GM10248 (cell line): ENCODE measurements around the gene GJD2.

Source experiments
- CTCF ChIA-PET: fragments of 300-600 bp; sonication (Branson Sonifier 250); formaldehyde crosslinking; extraction: SDS; loops from one replicate; lab custom pipeline; 2021; ENCODE audit warnings: antibody characterized with exemption; lab: Yijun Ruan, JAX
- POLR2A ChIA-PET: fragments of 350-650 bp; sonication (Branson Sonifier 250); formaldehyde crosslinking; extraction: SDS; loops from one replicate; lab custom pipeline; 2020; ENCODE audit warnings: antibody characterized with exemption; lab: Yijun Ruan, JAX
- DNase-seq: peaks from one replicate; pipeline ENCODE4 v3.0.0; 2012; ENCODE audit errors: extremely low spot score
- TF ChIP-seq, protein P1 (sequence below): IDR thresholded peaks from 2 replicates; pipeline ENCODE4 v1.5.1; 2012; ENCODE audit warnings: mild to moderate bottlenecking, low read depth; ENCODE audit errors: extremely low read depth, missing control alignments, control extremely low read depth

GJD2 gene

GRCh38 chr15:34796847-34797435, 42.1 kb upstream of the GJD2 start:
- ChIA-PET POLR2A (no interaction called here), CTCF (no interaction called here)
- DNase-seq, result no peak
- TF ChIP-seq, protein P1, sequence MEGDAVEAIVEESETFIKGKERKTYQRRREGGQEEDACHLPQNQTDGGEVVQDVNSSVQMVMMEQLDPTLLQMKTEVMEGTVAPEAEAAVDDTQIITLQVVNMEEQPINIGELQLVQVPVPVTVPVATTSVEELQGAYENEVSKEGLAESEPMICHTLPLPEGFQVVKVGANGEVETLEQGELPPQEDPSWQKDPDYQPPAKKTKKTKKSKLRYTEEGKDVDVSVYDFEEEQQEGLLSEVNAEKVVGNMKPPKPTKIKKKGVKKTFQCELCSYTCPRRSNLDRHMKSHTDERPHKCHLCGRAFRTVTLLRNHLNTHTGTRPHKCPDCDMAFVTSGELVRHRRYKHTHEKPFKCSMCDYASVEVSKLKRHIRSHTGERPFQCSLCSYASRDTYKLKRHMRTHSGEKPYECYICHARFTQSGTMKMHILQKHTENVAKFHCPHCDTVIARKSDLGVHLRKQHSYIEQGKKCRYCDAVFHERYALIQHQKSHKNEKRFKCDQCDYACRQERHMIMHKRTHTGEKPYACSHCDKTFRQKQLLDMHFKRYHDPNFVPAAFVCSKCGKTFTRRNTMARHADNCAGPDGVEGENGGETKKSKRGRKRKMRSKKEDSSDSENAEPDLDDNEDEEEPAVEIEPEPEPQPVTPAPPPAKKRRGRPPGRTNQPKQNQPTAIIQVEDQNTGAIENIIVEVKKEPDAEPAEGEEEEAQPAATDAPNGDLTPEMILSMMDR, result no peak

DNA sequence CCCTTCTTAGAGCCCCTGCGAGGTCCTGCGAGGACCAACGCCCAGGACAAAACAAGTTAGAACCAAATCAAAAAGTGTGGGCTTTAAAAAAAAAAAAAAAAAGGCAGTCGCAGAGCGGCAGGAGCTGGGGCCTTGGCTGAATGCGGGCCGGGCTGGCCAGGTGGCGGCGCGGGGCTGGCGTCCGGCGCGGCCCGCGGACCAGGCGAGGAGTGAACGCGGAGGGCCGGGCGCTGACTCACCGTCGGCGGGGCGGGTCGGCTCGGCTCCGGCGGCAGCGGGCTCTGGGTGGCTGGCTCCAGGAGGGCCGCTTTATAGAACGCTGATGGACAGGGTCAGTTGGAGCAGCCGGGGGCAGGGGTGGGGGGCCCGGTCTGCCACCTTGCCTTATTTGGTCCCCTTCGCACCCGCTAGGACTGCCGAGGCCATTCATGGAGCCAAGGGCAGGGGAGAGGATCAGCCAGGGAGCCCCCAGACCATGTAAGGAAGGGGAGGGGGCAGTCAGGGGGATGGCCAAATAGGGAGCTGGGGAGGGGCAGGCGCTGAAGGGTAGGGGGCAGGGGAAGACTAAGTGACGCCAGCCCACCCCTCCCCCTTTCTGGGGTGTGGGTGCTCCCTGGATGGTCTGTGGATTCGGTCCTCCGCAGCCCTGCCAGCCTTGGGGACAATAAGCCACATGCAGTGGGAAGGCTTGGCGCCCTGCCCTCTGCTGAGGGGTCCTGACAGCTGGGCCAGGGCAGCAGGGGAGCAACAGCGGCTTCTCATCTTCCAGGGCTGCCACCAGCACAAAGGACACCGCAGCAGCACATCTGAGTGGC, 40.7 kb upstream of the GJD2 start, which contains the start of gene ACTC1:
Gene ACTC1, minus strand, starts transcription at position 283 of the 815 bp plus-strand sequence. CDS start 741 bp downstream, outside the sequence.
- CTCF ChIA-PET, result no interaction called here
- no peak for DNase-seq
- TF ChIP-seq, protein P1, result no peak
- POLR2A ChIA-PET, result no interaction called here

- CTCF ChIA-PET, result no interaction called here
- POLR2A ChIA-PET, result no interaction called here
Measured at GRCh38 chr15:34794590-34795206, 39.9 kb upstream of the GJD2 start.

DNA sequence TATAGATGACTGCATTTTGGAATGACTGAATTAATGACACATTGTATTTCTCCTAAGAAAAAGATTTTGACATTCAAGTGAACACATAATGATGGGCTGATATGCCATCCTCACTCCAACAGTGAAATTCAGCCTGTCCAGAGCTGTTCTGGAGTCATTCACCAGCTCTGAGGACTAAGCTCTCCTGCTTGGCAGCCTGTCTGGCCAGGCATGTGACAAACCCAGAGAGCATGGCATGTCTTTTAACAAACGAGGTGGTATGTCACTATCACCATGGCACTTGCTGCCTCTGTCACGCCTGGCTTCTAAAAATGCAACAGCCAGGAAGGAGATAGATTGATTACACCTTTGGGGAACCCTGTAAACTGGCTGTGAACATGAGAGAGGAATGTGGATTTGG, 39.1 kb upstream of the GJD2 start:
- DNase-seq, result no peak
- POLR2A ChIA-PET, result no interaction called here
- TF ChIP-seq, protein P1, result no peak
- CTCF ChIA-PET, result no interaction called here

More at GRCh38 chr15:34794590-34795206, 39.9 kb upstream of the GJD2 start:
- DNase-seq, result no peak
- TF ChIP-seq, protein P1, result no peak

- ChIA-PET CTCF (no interaction called here), POLR2A (no interaction called here)
- TF ChIP-seq, protein P1, result no peak
- DNase-seq, result no peak
Measured at GRCh38 chr15:34793071-34793470, 38.3 kb upstream of the GJD2 start.

GRCh38 chr15:34791701-34792100, 36.9 kb upstream of the GJD2 start:
- no peak for DNase-seq
- CTCF ChIA-PET, result interaction anchor here (1.4 kb wide), 1 partner anchor 10 kb away, joined by 6 read pairs; no protein-coding TSS in a partner anchor
- POLR2A ChIA-PET, result no interaction called here
- TF ChIP-seq, protein P1, result no peak
